ENCODE results near the gene CDK18. TPM values are rescaled to one million over a fixed set of nuclear protein-coding genes. Genes with fewer than 3 reads are reported as not detected.

The CDK18 gene
- total RNA-seq (10 to 100 TPM in 7 of 9 donors, 1 to 10 TPM in 2; 3.2 to 31.3 (median 18.5) TPM), polyA plus RNA-seq (10 to 100 TPM in 2 of 3 donors, 1 to 10 TPM in 1; 4.0 to 52.0 (median 14.7) TPM)
- long read RNA-seq, donor 1, partial matches to known transcripts = 0 of 3 reads
- long read RNA-seq, donor 1, other reads (novel, unspliced or antisense) = 0 of 3 reads
- long read RNA-seq, donor 2 = 0 reads
- long read RNA-seq, donor 3 = 0 reads
- long read RNA-seq, donor 4, partial matches to known transcripts = 0 of 2 reads
- long read RNA-seq, donor 4, other reads (novel, unspliced or antisense) = 2 of 2 reads
- long read RNA-seq, donor 5, transcript CDK18-201 (16 exons, 3,141 nt) = minor isoform, 6 of 26 reads
- long read RNA-seq, donor 5, transcript CDK18-203 (16 exons, 1,648 nt) = major isoform, 7 of 26 reads
- long read RNA-seq, donor 5, partial matches to known transcripts = 4 of 26 reads
- long read RNA-seq, donor 5, other reads (novel, unspliced or antisense) = 6 of 26 reads
- long read RNA-seq, donor 6 = 0 reads
- long read RNA-seq, donor 7 = 0 reads
- long read RNA-seq, donor 8, partial matches to known transcripts = 0 of 4 reads
- long read RNA-seq, donor 8, other reads (novel, unspliced or antisense) = 0 of 4 reads
- long read RNA-seq, donor 9, partial matches to known transcripts = 0 of 1 reads
- long read RNA-seq, donor 9, other reads (novel, unspliced or antisense) = 0 of 1 reads
- long read RNA-seq, donor 10 = 0 reads

DNA sequence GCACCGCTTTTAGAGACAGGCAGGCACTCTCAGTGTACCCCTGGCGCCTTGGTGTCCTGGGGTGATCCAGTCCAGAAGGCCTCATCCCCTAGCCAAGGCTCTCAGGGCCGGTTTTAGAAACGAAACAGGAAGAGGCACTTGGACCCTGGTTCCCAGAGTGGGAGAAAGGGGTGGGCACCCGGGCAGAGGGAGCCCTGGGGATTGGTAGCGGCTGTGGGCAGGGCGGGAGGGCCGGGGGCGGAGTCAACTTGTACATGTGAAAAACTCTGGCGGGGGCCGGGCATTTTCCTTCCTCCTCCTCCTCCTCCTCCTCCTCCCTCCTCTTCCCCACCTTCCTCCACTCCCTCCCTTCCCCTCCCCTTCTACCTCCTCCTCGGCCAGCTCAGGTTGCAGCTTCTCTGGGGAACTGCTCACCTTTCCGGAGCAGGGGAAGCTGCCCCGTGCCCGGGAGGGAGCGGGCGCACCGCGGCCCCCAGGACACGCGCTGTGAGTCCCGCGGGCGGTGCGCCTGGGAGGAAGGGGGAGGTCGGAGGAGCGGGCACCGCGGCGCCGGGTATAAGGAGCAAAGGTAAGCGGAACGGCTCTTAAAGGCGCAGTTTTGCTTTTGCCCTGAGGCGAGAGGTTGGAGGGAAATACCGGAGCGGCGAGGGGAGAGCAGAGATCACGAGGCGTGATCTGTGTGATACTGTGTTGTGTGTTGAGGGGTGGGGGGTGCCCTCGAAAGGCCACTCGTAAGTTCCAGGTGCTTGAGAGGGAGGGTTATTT is at the start of gene CDK18:
CDK18 (plus strand) TSS at position 359 of the 765 bp plus-strand sequence. CDS start 18,499 bp downstream, outside the sequence.
- 0 to 5% (median 3%) methylated on average over 24 to 42 of the region's 42 CpGs for WGBS, 4 donors
- intact Hi-C loops (cut with DNase I) = no loop called here
- no peaks in the 10 kb centered on the region for H3K27me3 ChIP-seq
- H3K9me3 ChIP-seq (replicated peaks in 1 of 3) = no peaks in the 10 kb centered on the region
- H3K4me3 ChIP-seq = peak within 1 kb of the TSS in 3 of 4 donors; percentile 16 to 69 (median 53)
- DNase-seq = peak; percentile 77 to 94 (median 90)
- peak within 1 kb of the TSS in 3 of 5 donors; percentile 10 to 73 (median 50) for H3K27ac ChIP-seq
- peaks cover 10 to 15% of the 10 kb centered on the region in 2 donors for H3K4me1 ChIP-seq (replicated peaks in 1 of 2)
- TF ChIP-seq POLR2A (IDR thresholded peaks at IDR 0.05) = no peak
- no peak for TF ChIP-seq CTCF (IDR thresholded peaks at IDR 0.05)
- no peaks in the 10 kb centered on the region for H3K36me3 ChIP-seq (replicated peaks in 1 of 2)

GRCh38 chr1:205454903-205455335 is 49.5 kb upstream of the CDK18 start:
- Histone ChIP-seq H3K4me3 (no peak overlapping the region), H3K27ac (no peak overlapping the region), H3K36me3 (replicated peaks in 1 of 2) (no peaks in the 10 kb centered on the region), H3K9me3 (replicated peaks in 1 of 3) (no peaks in the 10 kb centered on the region), H3K27me3 (peaks cover 57% of the 10 kb centered on the region), H3K4me1 (replicated peaks in 1 of 2) (peaks cover 0 to 21% of the 10 kb centered on the region in 2 donors)
- 22 to 43% (median 31%) methylated on average over 4 to 6 of the region's 6 CpGs for WGBS, 4 donors
- TF ChIP-seq POLR2A (IDR thresholded peaks at IDR 0.05) (no peak), CTCF (IDR thresholded peaks at IDR 0.05) (no peak)
- intact Hi-C loops (cut with DNase I) = no loop called here
- DNase-seq = no peak

GRCh38 chr1:205455581-205456382 is 48.7 kb upstream of the CDK18 start, which contains the start of gene BLACAT1:
Gene BLACAT1 (minus strand): TSS chr1:205456045.
- no peaks in the 10 kb centered on the region for H3K9me3 ChIP-seq (replicated peaks in 1 of 3)
- 3 to 4% (median 4%) methylated on average over 22 to 53 of the region's 53 CpGs for WGBS, 4 donors
- DNase-seq = no peak
- H3K4me3 ChIP-seq = peak within 1 kb of the TSS in 1 of 4 donors; percentile 26
- no peaks in the 10 kb centered on the region for H3K36me3 ChIP-seq (replicated peaks in 1 of 2)
- H3K27ac ChIP-seq = no peak within 1 kb of the TSS
- no peak for TF ChIP-seq CTCF (IDR thresholded peaks at IDR 0.05)
- no peak for TF ChIP-seq POLR2A (IDR thresholded peaks at IDR 0.05)
- intact Hi-C loops (cut with DNase I) = no loop called here
- peaks cover 0 to 21% of the 10 kb centered on the region in 2 donors for H3K4me1 ChIP-seq (replicated peaks in 1 of 2)
- peaks cover 60% of the 10 kb centered on the region for H3K27me3 ChIP-seq

Measured in adrenal gland (tissue), 19 donors.